Peyer's patch (tissue), 4 donors: ENCODE data around the gene TFPT. TPM values are rescaled to one million over a fixed set of nuclear protein-coding genes. Genes with fewer than 3 reads are reported as not detected.

Experiments
- DNase-seq, 3 donors: peaks; one replicate each; pipeline ENCODE4 v3.0.0-alpha.2; 2017 to 2019
- H3K27ac ChIP-seq, 4 donors: fragments of 200-600 bp; sonication (generic); one replicate each; pipeline ENCODE4 v1.5.1; 2016 to 2019
- H3K27me3 ChIP-seq, 2 donors: fragments of 200-600 bp; sonication (generic); one replicate each; pipeline ENCODE4 v1.5.1; 2019
- H3K36me3 ChIP-seq, 3 donors: fragments of 200-600 bp; sonication (generic); one replicate each; pipeline ENCODE4 v1.5.1; 2016 to 2019
- H3K4me1 ChIP-seq, 4 donors: fragments of 200-600 bp; sonication (generic); one replicate each; pipeline ENCODE4 v1.5.1; 2016 to 2019
- H3K4me3 ChIP-seq, 4 donors: fragments of 200-600 bp; sonication (generic); 1 replicate in 3 of 4; 2 replicates in 1 of 4; pipeline ENCODE4 v1.5.1; 2016 to 2019; ENCODE audit warnings: mild to moderate bottlenecking in 1 of 4
- H3K9me3 ChIP-seq, 4 donors: fragments of 200-600 bp; sonication (generic); one replicate each; pipeline ENCODE4 v1.5.1; 2016 to 2019; ENCODE audit warnings: mild to moderate bottlenecking in 1 of 4
- POLR2A ChIP-seq, 2 donors: fragments of 450-650 bp; IDR thresholded peaks; one replicate each; pipeline ENCODE4 v1.5.1; 2017; ENCODE audit warnings: antibody characterized with exemption in 2 of 2, mild to moderate bottlenecking in 2 of 2, moderate library complexity in 2 of 2
- total RNA-seq, 4 donors: library from RNA; depleted of rRNA; stranded (reverse); fragments of >200 nt; gene quantifications; one replicate each; pipeline ENCODE4 v1.1.0, GENCODE V29; 2016
- TF ChIP-seq, protein P1 (sequence below), 6 experiments: fragments of 450-650 bp in 4 of 6; fragments of 200-600 bp in 2 of 6; sonication (generic) in 1 of 6; IDR thresholded peaks; one replicate each; pipeline ENCODE4 v1.5.1; 2017 to 2019; ENCODE audit warnings: antibody characterized with exemption in 6 of 6, mild to moderate bottlenecking in 3 of 6, moderate library complexity in 1 of 6

Gene TFPT
- total RNA-seq, 4 donors from 2014 or later: 9.3 to 15.7 (median 10.6) TPM

DNA sequence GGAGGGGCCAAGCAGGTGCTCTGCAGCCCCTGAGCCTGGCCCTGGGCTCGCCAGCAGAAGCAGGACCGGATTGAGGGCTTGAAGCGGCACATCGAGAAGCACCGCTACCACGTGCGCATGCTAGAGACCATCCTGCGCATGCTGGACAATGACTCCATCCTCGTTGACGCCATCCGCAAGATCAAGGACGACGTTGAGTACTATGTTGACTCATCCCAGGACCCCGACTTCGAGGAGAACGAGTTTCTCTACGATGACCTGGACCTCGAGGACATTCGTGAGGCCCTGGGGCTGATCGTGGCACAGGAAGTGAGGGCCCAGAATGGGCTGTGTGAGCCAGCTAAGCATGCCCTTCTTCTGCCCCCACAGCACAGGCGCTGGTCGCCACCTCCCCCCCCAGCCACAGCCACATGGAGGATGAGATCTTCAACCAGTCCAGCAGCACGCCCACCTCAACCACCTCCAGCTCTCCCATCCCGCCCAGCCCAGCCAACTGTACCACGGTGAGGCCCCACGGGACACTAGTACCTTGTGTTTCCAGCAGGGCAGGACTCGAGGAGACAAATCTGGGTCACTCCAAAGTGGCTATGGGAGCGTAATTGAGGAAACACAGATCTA lies 30.2 kb upstream of the TFPT start:
- Histone ChIP-seq H3K4me1 (peaks cover 0 to 9% (median 0%) of the 10 kb centered on the region in 4 donors), H3K4me3 (no peak overlapping the region), H3K27ac (no peak overlapping the region), H3K9me3 (no peaks in the 10 kb centered on the region), H3K36me3 (peaks cover 0 to 94% (median 0%) of the 10 kb centered on the region in 3 donors), H3K27me3 (no peaks in the 10 kb centered on the region)
- DNase-seq: no peak
- TF ChIP-seq POLR2A (IDR thresholded peaks at IDR 0.05): no peak
- TF ChIP-seq, protein P1, sequence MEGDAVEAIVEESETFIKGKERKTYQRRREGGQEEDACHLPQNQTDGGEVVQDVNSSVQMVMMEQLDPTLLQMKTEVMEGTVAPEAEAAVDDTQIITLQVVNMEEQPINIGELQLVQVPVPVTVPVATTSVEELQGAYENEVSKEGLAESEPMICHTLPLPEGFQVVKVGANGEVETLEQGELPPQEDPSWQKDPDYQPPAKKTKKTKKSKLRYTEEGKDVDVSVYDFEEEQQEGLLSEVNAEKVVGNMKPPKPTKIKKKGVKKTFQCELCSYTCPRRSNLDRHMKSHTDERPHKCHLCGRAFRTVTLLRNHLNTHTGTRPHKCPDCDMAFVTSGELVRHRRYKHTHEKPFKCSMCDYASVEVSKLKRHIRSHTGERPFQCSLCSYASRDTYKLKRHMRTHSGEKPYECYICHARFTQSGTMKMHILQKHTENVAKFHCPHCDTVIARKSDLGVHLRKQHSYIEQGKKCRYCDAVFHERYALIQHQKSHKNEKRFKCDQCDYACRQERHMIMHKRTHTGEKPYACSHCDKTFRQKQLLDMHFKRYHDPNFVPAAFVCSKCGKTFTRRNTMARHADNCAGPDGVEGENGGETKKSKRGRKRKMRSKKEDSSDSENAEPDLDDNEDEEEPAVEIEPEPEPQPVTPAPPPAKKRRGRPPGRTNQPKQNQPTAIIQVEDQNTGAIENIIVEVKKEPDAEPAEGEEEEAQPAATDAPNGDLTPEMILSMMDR (IDR thresholded peaks at IDR 0.05): no peak

GRCh38 chr19:54142166-54142780 lies 26.8 kb upstream of the TFPT start:
- DNase-seq: no peak
- H3K4me3 ChIP-seq: no peak overlapping the region
- H3K27ac ChIP-seq: no peak overlapping the region
- no peaks in the 10 kb centered on the region for H3K27me3 ChIP-seq
- peaks cover 0 to 69% (median 0%) of the 10 kb centered on the region in 3 donors for H3K36me3 ChIP-seq
- H3K9me3 ChIP-seq: no peaks in the 10 kb centered on the region
- peaks cover 0 to 31% (median 8%) of the 10 kb centered on the region in 4 donors for H3K4me1 ChIP-seq
- TF ChIP-seq, protein P1 (IDR thresholded peaks at IDR 0.05): no peak
- TF ChIP-seq POLR2A (IDR thresholded peaks at IDR 0.05): no peak

DNA sequence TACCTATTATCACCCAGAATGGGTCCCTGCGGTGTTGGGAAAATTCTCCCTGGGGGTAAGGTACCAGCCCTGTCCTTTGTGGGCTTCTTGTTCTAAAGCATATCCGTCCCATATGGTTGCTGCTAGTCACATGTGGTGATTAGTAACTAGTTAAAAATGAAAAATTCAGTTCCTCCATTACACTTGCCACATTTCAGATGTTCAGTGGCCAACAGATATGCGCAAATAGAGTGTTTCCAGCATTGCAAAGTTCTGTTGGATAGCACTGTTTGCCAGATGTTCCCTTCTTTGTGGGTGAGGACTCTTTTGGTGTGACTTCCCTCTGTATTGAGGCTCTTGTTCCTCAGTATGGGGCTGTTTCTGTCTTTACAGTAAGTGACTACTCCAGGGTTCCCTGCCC lies 25.9 kb upstream of the TFPT start:
- Histone ChIP-seq H3K36me3 (peaks cover 0 to 60% (median 0%) of the 10 kb centered on the region in 3 donors), H3K4me3 (no peak overlapping the region), H3K27me3 (no peaks in the 10 kb centered on the region), H3K4me1 (peaks cover 0 to 35% (median 9%) of the 10 kb centered on the region in 4 donors), H3K27ac (no peak overlapping the region), H3K9me3 (no peaks in the 10 kb centered on the region)
- no peak for TF ChIP-seq POLR2A (IDR thresholded peaks at IDR 0.05)
- TF ChIP-seq, protein P1 (IDR thresholded peaks at IDR 0.05): no peak
- no peak for DNase-seq

- Histone ChIP-seq H3K4me3 (peak overlapping the region; percentile 82 to 100 (median 96)), H3K27ac (peak overlapping the region; percentile 91 to 98 (median 95)), H3K36me3 (peaks cover 0 to 33% (median 0%) of the 10 kb centered on the region in 3 donors), H3K9me3 (no peaks in the 10 kb centered on the region), H3K4me1 (peaks cover 0 to 43% (median 15%) of the 10 kb centered on the region in 4 donors), H3K27me3 (no peaks in the 10 kb centered on the region)
- no peak for DNase-seq
- TF ChIP-seq, protein P1 (IDR thresholded peaks at IDR 0.05): no peak
Measured at GRCh38 chr19:54138489-54139256, 23.2 kb upstream of the TFPT start.

- Histone ChIP-seq H3K9me3 (no peaks in the 10 kb centered on the region), H3K36me3 (peaks cover 0 to 25% (median 0%) of the 10 kb centered on the region in 3 donors), H3K27ac (peak within 1 kb of the TSS; percentile 91 to 98 (median 95)), H3K27me3 (no peaks in the 10 kb centered on the region), H3K4me3 (peak within 1 kb of the TSS; percentile 82 to 100 (median 96)), H3K4me1 (peaks cover 0 to 43% (median 15%) of the 10 kb centered on the region in 4 donors)
- no peak for DNase-seq
- TF ChIP-seq, protein P1 (IDR thresholded peaks at IDR 0.05): no peak
- peak; percentile 68 to 85 for TF ChIP-seq POLR2A (IDR thresholded peaks at IDR 0.05)
Measured at GRCh38 chr19:54137699-54138488, 22.4 kb upstream of the TFPT start, which contains the start of gene CNOT3. TSS of gene CNOT3 (plus strand) at chr19:54137762. CDS start at chr19:54142979, 5,217 bp downstream.
